K562 (cell line): ENCODE results near the gene FILIP1L. TPM values are rescaled to one million over a fixed set of nuclear protein-coding genes. Genes with fewer than 3 reads are reported as not detected.

ENCODE experiments used
- MXI1 ChIP-seq: IDR thresholded peaks from 2 replicates; pipeline ENCODE4 v1.6.1; 2011; ENCODE audit warnings: low read depth, mild to moderate bottlenecking, improper control_type of control experiment, low read length
- NFIX ChIP-seq: fragments of 250-450 bp; sonication (Bioruptor Pico); IDR thresholded peaks from 2 replicates; pipeline ENCODE4 v1.4.0; 2020; ENCODE audit warnings: low read depth, mild to moderate bottlenecking, moderate library complexity
- PRDM10 ChIP-seq: fragments of 450-650 bp; IDR thresholded peaks from 2 replicates; pipeline ENCODE4 v1.6.1; 2018; ENCODE audit not compliant: partially characterized antibody
- RBM22 ChIP-seq: fragments of 200-400 bp; formaldehyde crosslinking; IDR thresholded peaks from 2 replicates; pipeline ENCODE4 v1.6.1; 2018; ENCODE audit warnings: low read length, low read depth; ENCODE audit not compliant: poor library complexity, severe bottlenecking
- U2AF1 ChIP-seq: fragments of 200-400 bp; formaldehyde crosslinking; optimal IDR thresholded peaks from 2 replicates; pipeline ENCODE3; 2017; ENCODE audit warnings: mild to moderate bottlenecking, low read depth, low read length, moderate library complexity
- ZNF609 ChIP-seq: sonication (generic); formaldehyde crosslinking; IDR thresholded peaks from 2 replicates; pipeline ENCODE4 v1.8.1; 2023; ENCODE audit warnings: missing genetic modification reagents, mild to moderate bottlenecking, borderline replicate concordance
- ZSCAN32 ChIP-seq: fragments of 450-650 bp; formaldehyde crosslinking; IDR thresholded peaks from 2 replicates; pipeline ENCODE4 v1.4.0; 2020; ENCODE audit warnings: mild to moderate bottlenecking, moderate library complexity
- polyA plus RNA-seq, 8 experiments: library from polyadenylated mRNA; depleted of rRNA in 4 of 8; stranded (reverse) in 5 of 8; unstranded in 3 of 8; fragments of >200 nt; fragmentation: Nextera tagmentation in 2 of 8; fragmentation: Illumina TruSeq in 1 of 8; extraction: Ambion mirVana in 2 of 8; extraction: Trizol in 1 of 8; gene quantifications; 2 replicates each; pipeline versions ENCODE4 v1.2.1 to v1.2.3, GENCODE V29; 2011 to 2014; ENCODE audit warnings: inconsistent platforms in 1 of 8, missing spikeins in 1 of 8
- total RNA-seq, 7 experiments: library from RNA; depleted of rRNA in 6 of 7; stranded (reverse); fragments of >200 nt in 6 of 7; fragmentation: Illumina TruSeq in 2 of 7; extraction: Trizol in 2 of 7; gene quantifications; 2 replicates each; pipeline versions ENCODE4 v1.2.1 to v1.2.3, GENCODE V29; 2011 to 2021; ENCODE audit warnings: low replicate concordance in 1 of 7

FILIP1L gene
- total and polyA plus RNA-seq, 9 of the 15 experiments (the other 6 are each of a cell fraction or from before 2014, with no cell fraction given), result 0.50 to 2.1 (median 1.1) TPM

- TF ChIP-seq ZNF609 (CRISPR knock-in tag) (no peak), MXI1 (no peak), U2AF1 (no peak), NFIX (CRISPR knock-in tag) (peak; percentile 7; the same call in 1 of the 2 replicates), PRDM10 (no peak), RBM22 (no peak), ZSCAN32 (CRISPR knock-in tag) (peak; percentile 69; the same call in 1 of the 2 replicates)
- TF ChIP-seq, all 486 proteins: peak for 8
These were observed 8.8 kb downstream of the FILIP1L start (continued) for GRCh38 chr3:100105501-100105900.
